ENCODE data around the gene ARSG. TPM values are rescaled to one million over a fixed set of nuclear protein-coding genes. Genes with fewer than 3 reads are reported as not detected.
A peak's percentile ranks its signal among the peaks of the same experiment; 100 is the strongest.
"Not testable (repeated sequence)": the region's sequence is repeated elsewhere in the genome, so short reads cannot be mapped to it uniquely, and the experiment has no call there.

Gene ARSG
- 1 to 10 TPM in 2 of 4 donors, under 1 TPM in 1, not detected in 1; 0.81 to 1.6 (median 1.3) TPM for polyA plus RNA-seq
- long read RNA-seq, donor 1, result 0 reads
- long read RNA-seq, donor 2, result 0 reads
- long read RNA-seq, donor 3, result 0 reads
- long read RNA-seq, donor 4, result 0 reads
- long read RNA-seq, donor 5, result 0 reads
- long read RNA-seq, donor 6, result 0 reads
- long read RNA-seq, donor 7, partial matches to known transcripts, result 6 of 27 reads
- long read RNA-seq, donor 7, other reads (novel, unspliced or antisense), result 21 of 27 reads
- long read RNA-seq, donor 8, result 0 reads
- long read RNA-seq, donor 9, result 0 reads
- long read RNA-seq, donor 10, result 0 reads

GRCh38 chr17:68290955-68291835, at the start of gene ARSG, which contains the start of gene SLC16A6:
Gene ARSG, plus strand, starts transcription at chr17:68291495. Its CDS starts 15,999 bp downstream, at chr17:68307494.
Gene SLC16A6, minus strand, starts transcription at chr17:68291127. Its CDS starts 12,807 bp downstream, at chr17:68278320.
- Histone ChIP-seq H3K4me3 (ENCODE audit: low read depth in 1 of 3, low read length in 3 of 3) (peak within 1 kb of the TSS; percentile 32 to 62 (median 40)), H3K27ac (ENCODE audit: low read depth in 1 of 3, low read length in 2 of 3) (peak within 1 kb of the TSS; percentile 34 to 87 (median 43)), H3K9me3 (ENCODE audit: control insufficient read depth in 2 of 2, insufficient read depth in 1 of 2, low read depth in 1 of 2, low read length in 1 of 2) (no peaks in the 10 kb centered on the region), H3K4me1 (ENCODE audit: control insufficient read depth in 3 of 3, insufficient read depth in 2 of 3, low read depth in 1 of 3, low read length in 2 of 3) (peaks cover 0 to 4% (median 0%) of the 10 kb centered on the region in 3 donors), H3K27me3 (ENCODE audit: control insufficient read depth in 3 of 3, insufficient read depth in 3 of 3, low read length in 3 of 3) (peaks cover 0 to 59% (median 9%) of the 10 kb centered on the region in 3 donors), H3K36me3 (ENCODE audit: control insufficient read depth in 3 of 3, insufficient read depth in 2 of 3, low read depth in 1 of 3, low read length in 3 of 3) (no peaks in the 10 kb centered on the region)
- WGBS, 3 donors, result 1% methylated on average over 61 to 96 of the region's 96 CpGs
- FAIRE-seq, result no peak
- DNase-seq, result peak; percentile 31 to 70

- H3K4me3 ChIP-seq (ENCODE audit: low read depth in 1 of 3, low read length in 3 of 3), result no peak overlapping the region
- no peak for DNase-seq
- peaks cover 0 to 11% (median 0%) of the 10 kb centered on the region in 3 donors for H3K4me1 ChIP-seq (ENCODE audit: control insufficient read depth in 3 of 3, insufficient read depth in 2 of 3, low read depth in 1 of 3, low read length in 2 of 3)
- H3K36me3 ChIP-seq (ENCODE audit: control insufficient read depth in 3 of 3, insufficient read depth in 2 of 3, low read depth in 1 of 3, low read length in 3 of 3), result peaks cover 0 to 2% (median 0%) of the 10 kb centered on the region in 3 donors
- no peaks in the 10 kb centered on the region for H3K9me3 ChIP-seq (ENCODE audit: control insufficient read depth in 2 of 2, insufficient read depth in 1 of 2, low read depth in 1 of 2, low read length in 1 of 2)
- H3K27me3 ChIP-seq (ENCODE audit: control insufficient read depth in 3 of 3, insufficient read depth in 3 of 3, low read length in 3 of 3), result no peaks in the 10 kb centered on the region
- no peak for FAIRE-seq
- H3K27ac ChIP-seq (ENCODE audit: low read depth in 1 of 3, low read length in 2 of 3), result no peak overlapping the region
- WGBS, 3 donors, result 89 to 90% (median 90%) methylated on average over 24 of the region's 24 CpGs
Measured at GRCh38 chr17:68246271-68247028, 44.8 kb upstream of the ARSG start.

GRCh38 chr17:68247445-68248198, 43.7 kb upstream of the ARSG start, which contains the start of gene AMZ2:
Gene AMZ2, plus strand, starts transcription at chr17:68248043. Its CDS starts 2,145 bp downstream, at chr17:68250188.
- Histone ChIP-seq H3K9me3 (ENCODE audit: control insufficient read depth in 2 of 2, insufficient read depth in 1 of 2, low read depth in 1 of 2, low read length in 1 of 2) (no peaks in the 10 kb centered on the region), H3K36me3 (ENCODE audit: control insufficient read depth in 3 of 3, insufficient read depth in 2 of 3, low read depth in 1 of 3, low read length in 3 of 3) (peaks cover 0 to 5% (median 0%) of the 10 kb centered on the region in 3 donors), H3K27ac (ENCODE audit: low read depth in 1 of 3, low read length in 2 of 3) (peak within 1 kb of the TSS; percentile 92 to 97 (median 97)), H3K27me3 (ENCODE audit: control insufficient read depth in 3 of 3, insufficient read depth in 3 of 3, low read length in 3 of 3) (no peaks in the 10 kb centered on the region), H3K4me1 (ENCODE audit: control insufficient read depth in 3 of 3, insufficient read depth in 2 of 3, low read depth in 1 of 3, low read length in 2 of 3) (peaks cover 0 to 11% (median 0%) of the 10 kb centered on the region in 3 donors), H3K4me3 (ENCODE audit: low read depth in 1 of 3, low read length in 3 of 3) (peak within 1 kb of the TSS; percentile 77 to 99 (median 84))
- DNase-seq, result peak; percentile 91 to 98
- 0 to 1% (median 0%) methylated on average over 67 to 97 of the region's 97 CpGs for WGBS, 3 donors
- no peak for FAIRE-seq

- no peaks in the 10 kb centered on the region for H3K9me3 ChIP-seq (ENCODE audit: control insufficient read depth in 2 of 2, insufficient read depth in 1 of 2, low read depth in 1 of 2, low read length in 1 of 2)
- peaks cover 0 to 5% (median 0%) of the 10 kb centered on the region in 3 donors for H3K36me3 ChIP-seq (ENCODE audit: control insufficient read depth in 3 of 3, insufficient read depth in 2 of 3, low read depth in 1 of 3, low read length in 3 of 3)
- peaks cover 0 to 11% (median 0%) of the 10 kb centered on the region in 3 donors for H3K4me1 ChIP-seq (ENCODE audit: control insufficient read depth in 3 of 3, insufficient read depth in 2 of 3, low read depth in 1 of 3, low read length in 2 of 3)
- no peaks in the 10 kb centered on the region for H3K27me3 ChIP-seq (ENCODE audit: control insufficient read depth in 3 of 3, insufficient read depth in 3 of 3, low read length in 3 of 3)
- FAIRE-seq (no peak), DNase-seq (no peak)
- H3K4me3 ChIP-seq (ENCODE audit: low read depth in 1 of 3, low read length in 3 of 3), result peak overlapping the region; percentile 77 to 99 (median 84)
- H3K27ac ChIP-seq (ENCODE audit: low read depth in 1 of 3, low read length in 2 of 3), result peak overlapping the region; percentile 87 to 97 (median 97)
- WGBS, 3 donors, result 1 to 3% (median 2%) methylated on average over 14 to 19 of the region's 19 CpGs
Measured at GRCh38 chr17:68248199-68248825, 43.0 kb upstream of the ARSG start.

- FAIRE-seq (no peak), DNase-seq (no peak)
- peaks cover 0 to 11% (median 0%) of the 10 kb centered on the region in 3 donors for H3K4me1 ChIP-seq (ENCODE audit: control insufficient read depth in 3 of 3, insufficient read depth in 2 of 3, low read depth in 1 of 3, low read length in 2 of 3)
- 62 to 68% (median 62%) methylated on average over 5 of the region's 5 CpGs for WGBS, 3 donors
- no peaks in the 10 kb centered on the region for H3K9me3 ChIP-seq (ENCODE audit: control insufficient read depth in 2 of 2, insufficient read depth in 1 of 2, low read depth in 1 of 2, low read length in 1 of 2)
- peak overlapping the region in 2 of 3 donors; percentile 8 to 97 for H3K27ac ChIP-seq (ENCODE audit: low read depth in 1 of 3, low read length in 2 of 3)
- peak overlapping the region in 1 of 3 donors; percentile 99 for H3K4me3 ChIP-seq (ENCODE audit: low read depth in 1 of 3, low read length in 3 of 3)
- no peaks in the 10 kb centered on the region for H3K27me3 ChIP-seq (ENCODE audit: control insufficient read depth in 3 of 3, insufficient read depth in 3 of 3, low read length in 3 of 3)
- peaks cover 0 to 8% (median 0%) of the 10 kb centered on the region in 3 donors for H3K36me3 ChIP-seq (ENCODE audit: control insufficient read depth in 3 of 3, insufficient read depth in 2 of 3, low read depth in 1 of 3, low read length in 3 of 3)
Measured at GRCh38 chr17:68248891-68249290, 42.4 kb upstream of the ARSG start.

GRCh38 chr17:68249354-68249765, 41.9 kb upstream of the ARSG start:
- DNase-seq (peak in 1 of 2 donors; percentile 27), FAIRE-seq (no peak)
- Histone ChIP-seq H3K36me3 (ENCODE audit: control insufficient read depth in 3 of 3, insufficient read depth in 2 of 3, low read depth in 1 of 3, low read length in 3 of 3) (peaks cover 0 to 8% (median 0%) of the 10 kb centered on the region in 3 donors), H3K27me3 (ENCODE audit: control insufficient read depth in 3 of 3, insufficient read depth in 3 of 3, low read length in 3 of 3) (no peaks in the 10 kb centered on the region), H3K4me1 (ENCODE audit: control insufficient read depth in 3 of 3, insufficient read depth in 2 of 3, low read depth in 1 of 3, low read length in 2 of 3) (peaks cover 0 to 11% (median 0%) of the 10 kb centered on the region in 3 donors), H3K27ac (ENCODE audit: low read depth in 1 of 3, low read length in 2 of 3) (peak overlapping the region in 1 of 3 donors; percentile 5), H3K9me3 (ENCODE audit: control insufficient read depth in 2 of 2, insufficient read depth in 1 of 2, low read depth in 1 of 2, low read length in 1 of 2) (no peaks in the 10 kb centered on the region), H3K4me3 (ENCODE audit: low read depth in 1 of 3, low read length in 3 of 3) (no peak overlapping the region)
- WGBS, 3 donors, result 64 to 72% (median 69%) methylated on average over 7 of the region's 7 CpGs

GRCh38 chr17:68253426-68253825, 37.9 kb upstream of the ARSG start:
- not testable (repeated sequence) for DNase-seq; H3K9me3 ChIP-seq (ENCODE audit: control insufficient read depth in 2 of 2, insufficient read depth in 1 of 2, low read depth in 1 of 2, low read length in 1 of 2); H3K27me3 ChIP-seq (ENCODE audit: control insufficient read depth in 3 of 3, insufficient read depth in 3 of 3, low read length in 3 of 3); H3K4me3 ChIP-seq (ENCODE audit: low read depth in 1 of 3, low read length in 3 of 3); FAIRE-seq
- 74 to 84% (median 78%) methylated on average over 7 of the region's 7 CpGs for WGBS, 3 donors
- Histone ChIP-seq H3K36me3 (ENCODE audit: control insufficient read depth in 3 of 3, insufficient read depth in 2 of 3, low read depth in 1 of 3, low read length in 3 of 3) (peaks cover 0 to 11% (median 0%) of the 10 kb centered on the region in 3 donors), H3K4me1 (ENCODE audit: control insufficient read depth in 3 of 3, insufficient read depth in 2 of 3, low read depth in 1 of 3, low read length in 2 of 3) (peaks cover 0 to 10% (median 0%) of the 10 kb centered on the region in 3 donors), H3K27ac (ENCODE audit: low read depth in 1 of 3, low read length in 2 of 3) (peak overlapping the region in 1 of 3 donors; percentile 74)

Data from small intestine (tissue), 16 donors.